ENCODE data around the gene BACH2. TPM values are rescaled to one million over a fixed set of nuclear protein-coding genes. Genes with fewer than 3 reads are reported as not detected.

BACH2 gene
- total and polyA plus RNA-seq, 4 donors: 0.78 to 17.4 (median 3.2) TPM

DNA sequence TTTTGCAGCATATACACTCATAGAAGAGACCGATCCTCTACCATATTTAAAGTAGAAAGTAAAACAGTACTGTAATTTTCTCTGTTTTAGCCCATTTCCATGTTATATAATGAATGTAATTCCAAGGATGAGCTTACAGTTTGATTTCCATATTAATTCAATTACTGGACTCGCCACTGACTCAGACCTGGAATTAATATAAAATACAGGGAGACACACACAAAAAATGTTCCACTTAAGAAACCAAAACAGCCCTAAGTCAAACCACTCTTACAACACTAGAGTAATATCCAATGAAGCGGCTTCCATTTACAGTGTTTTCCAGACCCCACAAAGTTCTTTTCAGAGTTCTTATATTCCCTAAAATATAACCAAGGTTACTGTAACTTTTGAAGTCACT lies 110.6 kb downstream of the BACH2 start:
- DNase-seq (no peak), ATAC-seq (ENCODE audit: insufficient read depth, low FRiP score) (no peak)
- 91 to 94% methylated on average over 3 of the region's 3 CpGs for WGBS, 2 donors
- no peak overlapping the region for H3K4me3 ChIP-seq
- no peaks in the 10 kb centered on the region for H3K9me3 ChIP-seq (ENCODE audit: control insufficient read depth in 4 of 4, insufficient read depth in 3 of 4, low read length in 3 of 4)
- no peaks in the 10 kb centered on the region for H3K36me3 ChIP-seq (ENCODE audit: control insufficient read depth in 4 of 4, insufficient read depth in 4 of 4, low read length in 4 of 4)
- no peak overlapping the region for H3K9ac ChIP-seq (ENCODE audit: insufficient read depth in 1 of 2, low read length in 2 of 2)
- TF ChIP-seq CTCF (IDR thresholded peaks at IDR 0.05; ENCODE audit: control extremely low read depth, extremely low read depth): no peak
- peaks cover 12 to 40% (median 18%) of the 10 kb centered on the region in 5 donors for H3K4me1 ChIP-seq (ENCODE audit: control insufficient read depth in 5 of 5, insufficient read depth in 5 of 5, low read length in 5 of 5)
- no peak overlapping the region for H3K27ac ChIP-seq (ENCODE audit: low read depth in 1 of 2, low read length in 1 of 2)
- no peaks in the 10 kb centered on the region for H3K27me3 ChIP-seq (ENCODE audit: control insufficient read depth in 3 of 3, insufficient read depth in 3 of 3, low read length in 2 of 3)

DNA sequence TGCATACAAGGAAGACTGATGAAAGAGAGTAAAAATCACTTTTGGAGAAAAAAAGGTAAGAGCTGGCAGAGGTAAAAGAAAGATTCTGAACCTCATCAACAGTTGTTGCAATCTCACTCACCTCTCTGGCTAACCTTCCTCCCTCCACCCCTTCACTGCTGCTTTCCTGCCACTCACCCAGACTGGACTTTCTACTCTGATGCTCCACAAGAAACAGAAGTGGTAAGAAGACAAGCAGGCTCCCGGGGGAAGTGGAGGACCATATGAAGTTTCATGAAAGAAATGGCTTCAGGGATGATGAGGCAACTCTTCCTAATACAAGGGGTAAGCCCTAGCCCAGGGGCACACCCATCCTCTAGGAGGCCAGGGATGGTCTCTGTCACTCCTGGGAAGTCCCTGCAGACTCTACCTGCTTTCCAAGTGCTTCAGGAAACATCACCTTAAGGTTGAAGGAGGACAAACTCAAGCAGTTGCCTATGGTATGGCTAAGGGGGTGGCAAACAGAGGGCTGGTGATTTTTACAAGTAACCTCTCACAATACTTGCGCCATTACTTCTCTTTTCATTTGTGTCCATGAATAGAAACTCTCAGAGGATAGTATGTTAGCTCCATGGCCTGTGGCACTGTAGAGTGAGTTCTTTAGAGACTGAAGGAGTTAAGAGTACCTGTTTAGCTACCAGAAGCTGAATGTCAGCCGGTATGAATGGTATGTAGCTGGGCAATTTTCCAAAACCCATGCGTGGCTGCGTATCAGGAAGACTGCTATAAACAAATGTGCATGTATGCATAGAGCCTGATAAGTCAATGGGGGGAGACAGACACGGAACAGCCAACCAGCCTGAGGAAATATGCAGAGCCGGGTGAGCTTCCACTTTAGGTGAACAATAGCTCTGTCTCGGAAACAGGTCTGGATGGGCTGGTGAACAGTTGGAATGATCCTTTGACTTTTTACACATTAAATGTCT lies 112.0 kb downstream of the BACH2 start:
- peak; percentile 13 for ATAC-seq (ENCODE audit: insufficient read depth, low FRiP score)
- no peak overlapping the region for H3K4me3 ChIP-seq
- H3K27ac ChIP-seq (ENCODE audit: low read depth in 1 of 2, low read length in 1 of 2): peak overlapping the region; percentile 51 to 77
- H3K4me1 ChIP-seq (ENCODE audit: control insufficient read depth in 5 of 5, insufficient read depth in 5 of 5, low read length in 5 of 5): peaks cover 12 to 36% (median 18%) of the 10 kb centered on the region in 5 donors
- TF ChIP-seq CTCF (IDR thresholded peaks at IDR 0.05; ENCODE audit: control extremely low read depth, extremely low read depth): no peak
- DNase-seq: peak; percentile 71 to 87 (median 77)
- no peaks in the 10 kb centered on the region for H3K36me3 ChIP-seq (ENCODE audit: control insufficient read depth in 4 of 4, insufficient read depth in 4 of 4, low read length in 4 of 4)
- no peaks in the 10 kb centered on the region for H3K27me3 ChIP-seq (ENCODE audit: control insufficient read depth in 3 of 3, insufficient read depth in 3 of 3, low read length in 2 of 3)
- H3K9ac ChIP-seq (ENCODE audit: insufficient read depth in 1 of 2, low read length in 2 of 2): no peak overlapping the region
- 21 to 27% methylated on average over 8 of the region's 8 CpGs for WGBS, 2 donors
- no peaks in the 10 kb centered on the region for H3K9me3 ChIP-seq (ENCODE audit: control insufficient read depth in 4 of 4, insufficient read depth in 3 of 4, low read length in 3 of 4)

- no peak for TF ChIP-seq CTCF (IDR thresholded peaks at IDR 0.05; ENCODE audit: control extremely low read depth, extremely low read depth)
- Histone ChIP-seq H3K27me3 (ENCODE audit: control insufficient read depth in 3 of 3, insufficient read depth in 3 of 3, low read length in 2 of 3) (no peaks in the 10 kb centered on the region), H3K27ac (ENCODE audit: low read depth in 1 of 2, low read length in 1 of 2) (peak overlapping the region in 1 of 2 donors; percentile 68), H3K4me3 (no peak overlapping the region), H3K9ac (ENCODE audit: insufficient read depth in 1 of 2, low read length in 2 of 2) (no peak overlapping the region), H3K4me1 (ENCODE audit: control insufficient read depth in 5 of 5, insufficient read depth in 5 of 5, low read length in 5 of 5) (peaks cover 13 to 38% (median 18%) of the 10 kb centered on the region in 5 donors), H3K9me3 (ENCODE audit: control insufficient read depth in 4 of 4, insufficient read depth in 3 of 4, low read length in 3 of 4) (no peaks in the 10 kb centered on the region), H3K36me3 (ENCODE audit: control insufficient read depth in 4 of 4, insufficient read depth in 4 of 4, low read length in 4 of 4) (no peaks in the 10 kb centered on the region)
- ATAC-seq (ENCODE audit: insufficient read depth, low FRiP score) (no peak), DNase-seq (no peak)
- 35 to 45% methylated on average over 3 of the region's 3 CpGs for WGBS, 2 donors
Measured at GRCh38 chr6:90183587-90184333, 112.9 kb downstream of the BACH2 start.
